Germinal center (tissue), 1 donor: ENCODE data around the gene ROMO1.
"Not testable (repeated sequence)": the region's sequence is repeated elsewhere in the genome, so short reads cannot be mapped to it uniquely, and the experiment has no call there.

Source experiments
- DNase-seq: peaks from one replicate; pipeline ENCODE4 v3.0.0; 2012; ENCODE audit warnings: mixed read lengths, low spot score

The ROMO1 gene

GRCh38 chr20:35681960-35682359, 17.2 kb upstream of the ROMO1 start:
- DNase-seq, result no peak

GRCh38 chr20:35685368-35685767, 13.8 kb upstream of the ROMO1 start:
- not testable (repeated sequence) for DNase-seq

GRCh38 chr20:35686872-35687271, 12.3 kb upstream of the ROMO1 start:
- DNase-seq, result not testable (repeated sequence)

- DNase-seq, result no peak
Observed at GRCh38 chr20:35690265-35690664, 8.9 kb upstream of the ROMO1 start.

GRCh38 chr20:35695245-35695749, 3.9 kb upstream of the ROMO1 start:
- DNase-seq, result no peak

- DNase-seq, result no peak
Observed at GRCh38 chr20:35695978-35696377, 3.2 kb upstream of the ROMO1 start.

- DNase-seq, result no peak
Observed at GRCh38 chr20:35697696-35698297, 1.4 kb upstream of the ROMO1 start.

GRCh38 chr20:35698298-35699126, 693 bp upstream of the ROMO1 start:
- peak; percentile 25 for DNase-seq

- DNase-seq, result no peak
Observed at GRCh38 chr20:35699957-35700624, 886 bp downstream of the ROMO1 start.

GRCh38 chr20:35700625-35701148, 1.5 kb downstream of the ROMO1 start:
- no peak for DNase-seq

GRCh38 chr20:35702051-35702823, 3.0 kb downstream of the ROMO1 start:
- DNase-seq, result no peak

- no peak for DNase-seq
Observed at GRCh38 chr20:35702824-35703695, 3.9 kb downstream of the ROMO1 start.

GRCh38 chr20:35704514-35705261, 5.5 kb downstream of the ROMO1 start:
- DNase-seq, result no peak

- not testable (repeated sequence) for DNase-seq
Observed at GRCh38 chr20:35705894-35706293, 6.7 kb downstream of the ROMO1 start.

- DNase-seq, result not testable (repeated sequence)
Observed at GRCh38 chr20:35706591-35707529, 7.7 kb downstream of the ROMO1 start.

GRCh38 chr20:35708502-35708901, 9.3 kb downstream of the ROMO1 start:
- no peak for DNase-seq

GRCh38 chr20:35709259-35709658, 10.1 kb downstream of the ROMO1 start:
- DNase-seq, result no peak

- DNase-seq, result no peak
Observed at GRCh38 chr20:35710039-35710438, 10.8 kb downstream of the ROMO1 start.
